ENCODE data around the gene ARFGEF3.

- TF ChIP-seq GABPA (IDR thresholded peaks at IDR 0.05; ENCODE audit: low read depth), result no peak
- no peak for TF ChIP-seq EP300 (IDR thresholded peaks at IDR 0.05; ENCODE audit: borderline replicate concordance in 1 of 2, low read depth in 1 of 2, low read length in 1 of 2)
- TF ChIP-seq CHD2 (IDR thresholded peaks at IDR 0.05; ENCODE audit: low read length, partially characterized antibody), result no peak
- TF ChIP-seq TAF1 (IDR thresholded peaks at IDR 0.05; ENCODE audit: borderline replicate concordance, low read depth, low read length), result no peak
- no peak for TF ChIP-seq CTCF (IDR thresholded peaks at IDR 0.05)
- TF ChIP-seq POLR2AphosphoS5 (IDR thresholded peaks at IDR 0.05; ENCODE audit: low read depth, low read length), result no peak
- TF ChIP-seq NFIC (IDR thresholded peaks at IDR 0.05; ENCODE audit: borderline replicate concordance), result no peak
- no peak for TF ChIP-seq MXI1 (IDR thresholded peaks at IDR 0.05; ENCODE audit: low read depth, low read length)
- TF ChIP-seq FOSL2 (IDR thresholded peaks at IDR 0.05; ENCODE audit: borderline replicate concordance, low read depth), result no peak
- no peak for TF ChIP-seq MAX (IDR thresholded peaks at IDR 0.05; ENCODE audit: low read depth)
- TF ChIP-seq JUND (IDR thresholded peaks at IDR 0.05), result no peak
- TF ChIP-seq RAD21 (IDR thresholded peaks at IDR 0.05; ENCODE audit: low read length), result no peak
- TF ChIP-seq USF1 (IDR thresholded peaks at IDR 0.05; ENCODE audit: borderline replicate concordance, low read depth), result no peak
Observed at GRCh38 chr6:138318741-138319375, 157.1 kb downstream of the ARFGEF3 start.
